IPS-NIHi11 (cell line): ENCODE results near the gene DOK5.

Source experiments
- DNase-seq: peaks from one replicate; pipeline ENCODE4 v3.0.0; 2012; ENCODE audit warnings: mixed read lengths, low spot score

Gene DOK5

GRCh38 chr20:54694516-54694915 is 219.1 kb downstream of the DOK5 start:
- no peak for DNase-seq

- DNase-seq: no peak
Observed at GRCh38 chr20:54698373-54698772, 223.0 kb downstream of the DOK5 start.
